ENCODE data around the gene PLSCR4.

DNA sequence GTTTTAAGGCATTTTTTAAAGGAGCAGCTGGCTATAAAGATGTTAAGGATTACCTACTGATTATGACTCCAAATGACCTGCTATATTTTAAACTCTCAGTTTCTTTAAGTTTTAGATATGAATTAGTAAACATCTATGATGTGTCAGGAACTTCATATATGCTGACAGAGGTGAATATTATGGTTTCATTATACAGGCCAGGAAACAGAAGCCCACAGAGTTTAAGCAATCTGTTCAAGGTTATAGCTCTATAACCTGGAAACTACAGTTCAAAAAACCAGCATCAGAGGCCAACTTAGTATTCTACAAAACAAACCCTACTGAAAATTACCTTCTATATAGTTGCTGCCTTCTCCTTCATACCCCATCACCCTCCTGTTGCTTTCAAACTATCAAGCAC lies 17.4 kb downstream of the PLSCR4 start:
- TF ChIP-seq MXI1 (IDR thresholded peaks at IDR 0.05; ENCODE audit: borderline replicate concordance, low read depth, low read length) (no peak), POLR2A (IDR thresholded peaks at IDR 0.05; ENCODE audit: low read depth, low read length) (no peak), RAD21 (IDR thresholded peaks at IDR 0.05; ENCODE audit: low read length) (no peak), SMC3 (IDR thresholded peaks at IDR 0.05; ENCODE audit: low read depth, low read length) (no peak), RFX5 (IDR thresholded peaks at IDR 0.05; ENCODE audit: low read depth, low read length) (no peak), RCOR1 (IDR thresholded peaks at IDR 0.05; ENCODE audit: insufficient replicate concordance, low read length) (no peak), MAFK (IDR thresholded peaks at IDR 0.05; ENCODE audit: low read depth, low read length) (peak; percentile 45; the same call in 1 of the 2 replicates), CHD1 (IDR thresholded peaks at IDR 0.05; ENCODE audit: low read depth, low read length) (no peak)
- TF ChIP-seq, protein P1, sequence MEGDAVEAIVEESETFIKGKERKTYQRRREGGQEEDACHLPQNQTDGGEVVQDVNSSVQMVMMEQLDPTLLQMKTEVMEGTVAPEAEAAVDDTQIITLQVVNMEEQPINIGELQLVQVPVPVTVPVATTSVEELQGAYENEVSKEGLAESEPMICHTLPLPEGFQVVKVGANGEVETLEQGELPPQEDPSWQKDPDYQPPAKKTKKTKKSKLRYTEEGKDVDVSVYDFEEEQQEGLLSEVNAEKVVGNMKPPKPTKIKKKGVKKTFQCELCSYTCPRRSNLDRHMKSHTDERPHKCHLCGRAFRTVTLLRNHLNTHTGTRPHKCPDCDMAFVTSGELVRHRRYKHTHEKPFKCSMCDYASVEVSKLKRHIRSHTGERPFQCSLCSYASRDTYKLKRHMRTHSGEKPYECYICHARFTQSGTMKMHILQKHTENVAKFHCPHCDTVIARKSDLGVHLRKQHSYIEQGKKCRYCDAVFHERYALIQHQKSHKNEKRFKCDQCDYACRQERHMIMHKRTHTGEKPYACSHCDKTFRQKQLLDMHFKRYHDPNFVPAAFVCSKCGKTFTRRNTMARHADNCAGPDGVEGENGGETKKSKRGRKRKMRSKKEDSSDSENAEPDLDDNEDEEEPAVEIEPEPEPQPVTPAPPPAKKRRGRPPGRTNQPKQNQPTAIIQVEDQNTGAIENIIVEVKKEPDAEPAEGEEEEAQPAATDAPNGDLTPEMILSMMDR (conservative IDR thresholded peaks at IDR 0.05; ENCODE audit: low read depth, low read length), result no peak
